Liver (tissue), 9 donors: ENCODE data around the gene LDLRAD3. TPM values are rescaled to one million over a fixed set of nuclear protein-coding genes. Genes with fewer than 3 reads are reported as not detected.

Experiments
- DNase-seq: peaks from one replicate; pipeline ENCODE4 v3.0.0-alpha.2; 2017; ENCODE audit warnings: low spot score
- H3K27ac ChIP-seq, 2 donors: one replicate each; pipeline ENCODE4 v1.7.0; 2013; ENCODE audit warnings: inconsistent platforms in 2 of 2, low read length in 2 of 2, control low read depth in 1 of 2, low read depth in 1 of 2, mild to moderate bottlenecking in 1 of 2
- H3K27me3 ChIP-seq, 4 donors: one replicate each; pipeline versions ENCODE4 v1.6.1 to v1.7.0; 2013; ENCODE audit warnings: low read length in 3 of 4, inconsistent platforms in 1 of 4, mild to moderate bottlenecking in 1 of 4, moderate library complexity in 1 of 4; ENCODE audit not compliant: control insufficient read depth in 4 of 4, insufficient read depth in 4 of 4
- H3K36me3 ChIP-seq, 4 donors: one replicate each; pipeline versions ENCODE4 v1.6.1 to v1.7.0; 2013; ENCODE audit warnings: low read length in 3 of 4, mild to moderate bottlenecking in 3 of 4, low read depth in 1 of 4, moderate library complexity in 1 of 4; ENCODE audit not compliant: control insufficient read depth in 4 of 4, insufficient read depth in 3 of 4
- H3K4me1 ChIP-seq, 4 donors: one replicate each; pipeline versions ENCODE4 v1.6.1 to v1.7.0; 2013; ENCODE audit warnings: low read length in 3 of 4, mild to moderate bottlenecking in 3 of 4, moderate library complexity in 1 of 4; ENCODE audit not compliant: control insufficient read depth in 4 of 4, insufficient read depth in 4 of 4
- H3K4me3 ChIP-seq, 3 donors: one replicate each; pipeline versions ENCODE4 v1.6.1 to v1.7.0; 2013; ENCODE audit warnings: low read length in 3 of 3, control low read depth in 1 of 3, low read depth in 1 of 3, mild to moderate bottlenecking in 1 of 3
- H3K9ac ChIP-seq, 2 donors: one replicate each; pipeline ENCODE4 v1.7.0; 2013; ENCODE audit warnings: low read length in 2 of 2, mild to moderate bottlenecking in 2 of 2, moderate library complexity in 2 of 2, control low read depth in 1 of 2, low read depth in 1 of 2
- H3K9me3 ChIP-seq, 4 donors: one replicate each; pipeline versions ENCODE4 v1.6.1 to v1.7.0; 2013; ENCODE audit warnings: low read length in 3 of 4; ENCODE audit not compliant: control insufficient read depth in 4 of 4
- CTCF ChIP-seq: fragments of 150-350 bp; IDR thresholded peaks from 2 replicates; pipeline ENCODE4 v1.5.1; 2017; ENCODE audit warnings: improper control_type of control experiment, low read depth, low read length; ENCODE audit not compliant: missing input control
- FOXA1 ChIP-seq: IDR thresholded peaks from 2 replicates; pipeline ENCODE4 v1.6.1; 2016; ENCODE audit warnings: antibody characterized with exemption
- GABPA ChIP-seq, 2 donors: IDR thresholded peaks in 1 of 2; conservative IDR thresholded peaks in 1 of 2; 2 replicates each; pipeline ENCODE4 v1.6.1; 2016; ENCODE audit warnings: antibody characterized with exemption in 2 of 2, mild to moderate bottlenecking in 1 of 2, moderate library complexity in 1 of 2
- HNF4A ChIP-seq, 2 donors: conservative IDR thresholded peaks; 2 replicates each; pipeline ENCODE4 v1.6.1; 2016; ENCODE audit warnings: antibody characterized with exemption in 2 of 2, mild to moderate bottlenecking in 2 of 2
- JUND ChIP-seq, 2 donors: IDR thresholded peaks; 2 replicates each; pipeline ENCODE4 v1.6.1; 2016; ENCODE audit warnings: antibody characterized with exemption in 2 of 2
- NR2F2 ChIP-seq: IDR thresholded peaks from 2 replicates; pipeline ENCODE4 v1.6.1; 2016; ENCODE audit warnings: antibody characterized with exemption
- RAD21 ChIP-seq, 2 donors: IDR thresholded peaks; 2 replicates each; pipeline ENCODE4 v1.6.1; 2016; ENCODE audit warnings: antibody characterized with exemption in 2 of 2, mild to moderate bottlenecking in 2 of 2
- RXRA ChIP-seq, 2 donors: IDR thresholded peaks; 2 replicates each; pipeline ENCODE4 v1.6.1; 2017 to 2018; ENCODE audit warnings: antibody characterized with exemption in 2 of 2, mild to moderate bottlenecking in 1 of 2
- WGBS: extraction: QIAGEN DNeasy Blood & Tissue Kit; methylation state at CpG from one replicate; pipeline ENCODE4 v1.1.7; 2013; 5-methylcytosine and 5-hydroxymethylcytosine counted together
- polyA plus RNA-seq, 2 donors: library from polyadenylated mRNA; stranded (reverse) in 1 of 2; unstranded in 1 of 2; fragments of 200-250 nt in 1 of 2; fragments of >200 nt in 1 of 2; fragmentation: Nextera tagmentation in 1 of 2; extraction: Ambion mirVana in 1 of 2; gene quantifications; one replicate each; pipeline versions ENCODE4 v1.2.1 to v1.2.3, GENCODE V29; 2013 to 2015
- total RNA-seq, 2 donors: library from RNA; depleted of rRNA; stranded (reverse); fragments of >200 nt; gene quantifications; one replicate each; pipeline ENCODE4 v1.2.3, GENCODE V29; 2014
- TF ChIP-seq, protein P1 (sequence below): IDR thresholded peaks from 2 replicates; pipeline ENCODE4 v1.6.1; 2016; ENCODE audit warnings: antibody characterized with exemption
- donor health status: healthy.
- donor health status: healthy.
- donor health status: healthy.
- donor health status: healthy.
- donor health status: healthy.

The LDLRAD3 gene
- total and polyA plus RNA-seq, 4 donors = 0.75 to 1.3 (median 0.93) TPM

DNA sequence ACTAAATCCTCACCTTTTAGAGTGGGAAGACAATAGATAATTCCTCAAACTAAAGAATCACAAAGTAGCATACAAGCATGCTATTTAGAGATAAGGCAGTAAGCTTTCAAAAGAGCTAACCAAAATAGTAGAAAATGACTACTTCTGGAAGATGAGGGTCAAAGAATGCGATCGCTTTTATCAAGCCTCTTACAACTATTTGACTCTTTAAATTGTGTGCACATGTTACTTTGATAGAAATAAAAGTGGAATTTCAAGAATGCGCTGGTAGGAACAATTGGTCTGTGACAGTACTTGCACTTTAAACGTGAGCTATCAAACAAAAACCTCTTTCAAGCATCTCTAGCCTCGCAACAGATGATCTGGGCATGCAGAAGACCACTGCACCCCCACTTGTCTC is 248.1 kb downstream of the LDLRAD3 start:
- Histone ChIP-seq H3K27ac (no peak overlapping the region), H3K9me3 (no peaks in the 10 kb centered on the region), H3K9ac (no peak overlapping the region), H3K27me3 (no peaks in the 10 kb centered on the region), H3K4me3 (no peak overlapping the region), H3K36me3 (no peaks in the 10 kb centered on the region), H3K4me1 (no peaks in the 10 kb centered on the region)
- WGBS = 86% methylated on average over 5 of the region's 5 CpGs
- DNase-seq = no peak
- TF ChIP-seq FOXA1 (no peak), NR2F2 (no peak)

DNA sequence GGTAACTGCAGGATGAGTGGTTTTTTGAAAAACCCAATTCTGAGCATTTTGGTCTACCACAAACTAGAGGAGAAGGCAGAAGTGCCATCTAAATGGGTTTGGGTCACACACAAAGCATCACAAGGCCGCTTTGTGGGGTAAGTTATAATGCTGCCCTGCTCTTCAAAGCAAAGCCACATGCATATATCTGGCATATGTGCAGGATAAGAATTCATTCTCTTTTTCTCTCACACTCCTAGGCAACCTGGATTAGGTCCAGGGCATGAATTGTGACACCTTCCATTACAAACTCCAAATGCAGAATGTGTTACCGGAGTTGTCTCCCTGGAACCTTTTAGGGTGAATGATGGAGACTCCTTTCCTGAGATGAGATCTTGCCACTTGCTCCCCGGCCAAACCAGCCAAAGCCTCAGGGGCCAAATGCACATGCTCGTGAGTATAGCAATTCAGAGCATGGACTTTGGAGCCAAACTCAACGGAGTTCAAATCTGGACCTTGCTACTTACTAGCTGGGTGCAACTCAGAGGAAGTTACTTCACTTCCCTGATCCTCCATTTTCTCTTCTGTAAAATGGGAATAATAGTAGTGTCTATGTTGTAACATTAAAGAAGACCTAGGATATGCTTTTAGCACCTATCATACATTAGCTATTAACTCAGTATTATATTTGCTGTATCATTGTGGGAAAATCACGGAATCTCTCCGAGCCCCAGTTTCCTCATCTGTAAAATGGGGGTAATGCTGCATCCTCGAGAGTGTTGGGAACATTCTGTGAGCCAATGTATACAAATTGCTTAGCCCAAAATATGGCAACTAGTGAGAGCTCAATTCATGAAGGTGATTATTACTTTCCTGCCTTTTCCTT is 248.8 kb downstream of the LDLRAD3 start:
- Histone ChIP-seq H3K9me3 (no peaks in the 10 kb centered on the region), H3K27me3 (no peaks in the 10 kb centered on the region), H3K9ac (no peak overlapping the region), H3K4me1 (no peaks in the 10 kb centered on the region), H3K27ac (no peak overlapping the region), H3K4me3 (no peak overlapping the region), H3K36me3 (no peaks in the 10 kb centered on the region)
- 75% methylated on average over 8 of the region's 8 CpGs for WGBS
- TF ChIP-seq CTCF (no peak), HNF4A (conservative IDR thresholded peaks at IDR 0.05) (peak; percentile 56 to 72)
- DNase-seq = no peak

- WGBS = 88% methylated on average over 6 of the region's 6 CpGs
- DNase-seq = no peak
- H3K27ac ChIP-seq = no peak overlapping the region
- H3K4me1 ChIP-seq = no peaks in the 10 kb centered on the region
- TF ChIP-seq, protein P1, sequence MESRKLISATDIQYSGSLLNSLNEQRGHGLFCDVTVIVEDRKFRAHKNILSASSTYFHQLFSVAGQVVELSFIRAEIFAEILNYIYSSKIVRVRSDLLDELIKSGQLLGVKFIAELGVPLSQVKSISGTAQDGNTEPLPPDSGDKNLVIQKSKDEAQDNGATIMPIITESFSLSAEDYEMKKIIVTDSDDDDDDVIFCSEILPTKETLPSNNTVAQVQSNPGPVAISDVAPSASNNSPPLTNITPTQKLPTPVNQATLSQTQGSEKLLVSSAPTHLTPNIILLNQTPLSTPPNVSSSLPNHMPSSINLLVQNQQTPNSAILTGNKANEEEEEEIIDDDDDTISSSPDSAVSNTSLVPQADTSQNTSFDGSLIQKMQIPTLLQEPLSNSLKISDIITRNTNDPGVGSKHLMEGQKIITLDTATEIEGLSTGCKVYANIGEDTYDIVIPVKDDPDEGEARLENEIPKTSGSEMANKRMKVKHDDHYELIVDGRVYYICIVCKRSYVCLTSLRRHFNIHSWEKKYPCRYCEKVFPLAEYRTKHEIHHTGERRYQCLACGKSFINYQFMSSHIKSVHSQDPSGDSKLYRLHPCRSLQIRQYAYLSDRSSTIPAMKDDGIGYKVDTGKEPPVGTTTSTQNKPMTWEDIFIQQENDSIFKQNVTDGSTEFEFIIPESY = no peak
- no peak for TF ChIP-seq GABPA (IDR thresholded peaks at IDR 0.05 in 1 of 2, conservative IDR thresholded peaks at IDR 0.05 in 1 of 2)
- no peak for TF ChIP-seq RAD21 (IDR thresholded peaks at IDR 0.05)
- no peak for TF ChIP-seq RXRA (IDR thresholded peaks at IDR 0.05)
- no peak for TF ChIP-seq JUND (IDR thresholded peaks at IDR 0.05)
- no peaks in the 10 kb centered on the region for H3K36me3 ChIP-seq
- H3K9ac ChIP-seq = no peak overlapping the region
- H3K9me3 ChIP-seq = no peaks in the 10 kb centered on the region
- H3K27me3 ChIP-seq = no peaks in the 10 kb centered on the region
- no peak overlapping the region for H3K4me3 ChIP-seq
These were observed 249.4 kb downstream of the LDLRAD3 start for GRCh38 chr11:36193290-36193619.
